ENCODE data around the gene PSD2. TPM values are rescaled to one million over a fixed set of nuclear protein-coding genes. Genes with fewer than 3 reads are reported as not detected.

The PSD2 gene
- total RNA-seq, 2 donors from 2014 or later = 0.05 to 0.11 TPM

GRCh38 chr5:139852696-139853095 is 57.1 kb downstream of the PSD2 start:
- Histone ChIP-seq H3K9ac (ENCODE audit: low read depth in 2 of 2, low read length in 2 of 2) (no peak overlapping the region), H3K9me3 (no peaks in the 10 kb centered on the region), H3K4me1 (no peaks in the 10 kb centered on the region), H3K36me3 (no peaks in the 10 kb centered on the region), H3K27ac (no peak overlapping the region), H3K4me3 (no peak overlapping the region), H3K27me3 (no peaks in the 10 kb centered on the region)
- no peak for TF ChIP-seq CTCF (IDR thresholded peaks at IDR 0.05)
- intact Hi-C loops (cut with DNase I) = no loop called here
- DNase-seq = no peak

GRCh38 chr5:139854029-139854605 is 58.5 kb downstream of the PSD2 start:
- Histone ChIP-seq H3K27me3 (no peaks in the 10 kb centered on the region), H3K9ac (ENCODE audit: low read depth in 2 of 2, low read length in 2 of 2) (no peak overlapping the region), H3K4me3 (no peak overlapping the region), H3K27ac (no peak overlapping the region), H3K36me3 (no peaks in the 10 kb centered on the region), H3K9me3 (no peaks in the 10 kb centered on the region), H3K4me1 (no peaks in the 10 kb centered on the region)
- DNase-seq = no peak
- no peak for TF ChIP-seq CTCF (IDR thresholded peaks at IDR 0.05)
- intact Hi-C loops (cut with DNase I) = no loop called here

DNA sequence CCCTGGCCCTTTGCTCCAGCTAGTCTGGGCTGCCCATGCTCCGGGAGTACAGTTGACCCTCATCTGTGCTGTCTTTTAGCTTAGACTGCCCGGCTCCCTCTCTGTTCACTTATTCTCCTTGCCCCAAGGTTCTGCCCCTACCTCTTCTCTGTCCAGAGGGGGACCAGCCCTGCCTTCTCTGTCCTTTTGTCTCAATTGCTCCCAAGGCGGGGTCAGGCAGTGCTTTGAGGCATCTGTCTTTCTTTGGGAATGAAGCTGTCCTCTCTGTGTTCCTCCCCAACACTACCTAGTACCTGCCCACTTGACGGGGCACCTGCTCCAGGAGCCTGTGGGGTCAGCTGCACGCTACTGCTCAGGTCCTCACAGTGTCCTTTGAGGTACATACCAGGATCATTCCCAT is 59.3 kb downstream of the PSD2 start:
- Histone ChIP-seq H3K27ac (no peak overlapping the region), H3K9me3 (no peaks in the 10 kb centered on the region), H3K4me3 (no peak overlapping the region), H3K36me3 (no peaks in the 10 kb centered on the region), H3K27me3 (no peaks in the 10 kb centered on the region), H3K9ac (ENCODE audit: low read depth in 2 of 2, low read length in 2 of 2) (no peak overlapping the region), H3K4me1 (no peaks in the 10 kb centered on the region)
- DNase-seq = no peak
- no peak for TF ChIP-seq CTCF (IDR thresholded peaks at IDR 0.05)
- intact Hi-C loops (cut with DNase I) = no loop called here

- no peak for TF ChIP-seq CTCF (IDR thresholded peaks at IDR 0.05)
- H3K9ac ChIP-seq (ENCODE audit: low read depth in 2 of 2, low read length in 2 of 2) = no peak overlapping the region
Observed at GRCh38 chr5:139855451-139855850, 59.8 kb downstream of the PSD2 start.

GRCh38 chr5:139855946-139856540 is 60.4 kb downstream of the PSD2 start:
- Histone ChIP-seq H3K27ac (no peak overlapping the region), H3K4me3 (no peak overlapping the region), H3K27me3 (no peaks in the 10 kb centered on the region), H3K9ac (ENCODE audit: low read depth in 2 of 2, low read length in 2 of 2) (no peak overlapping the region), H3K36me3 (no peaks in the 10 kb centered on the region), H3K9me3 (no peaks in the 10 kb centered on the region), H3K4me1 (no peaks in the 10 kb centered on the region)
- no peak for TF ChIP-seq CTCF (IDR thresholded peaks at IDR 0.05)
- intact Hi-C loops (cut with DNase I) = no loop called here
- DNase-seq = no peak

More at GRCh38 chr5:139855451-139855850, 59.8 kb downstream of the PSD2 start:
- DNase-seq = no peak
- Histone ChIP-seq H3K36me3 (no peaks in the 10 kb centered on the region), H3K4me1 (no peaks in the 10 kb centered on the region), H3K27me3 (no peaks in the 10 kb centered on the region), H3K4me3 (no peak overlapping the region), H3K27ac (no peak overlapping the region), H3K9me3 (no peaks in the 10 kb centered on the region)
- intact Hi-C loops (cut with DNase I) = no loop called here

All from colonic mucosa (tissue), 4 donors.